Heart left ventricle (tissue), 16 donors: ENCODE data around the gene COL23A1. TPM values are rescaled to one million over a fixed set of nuclear protein-coding genes. Genes with fewer than 3 reads are reported as not detected.

Experiments
- ATAC-seq, 4 donors: fragments of 200-7000 bp; cut with Tn5 transposase; one replicate each; pipeline ENCODE4 v1.9.1; 2020 to 2022; ENCODE audit warnings: moderate library complexity in 4 of 4, mild to moderate bottlenecking in 3 of 4, moderate number of reproducible peaks in 1 of 4
- DNase-seq, 5 donors: peaks; one replicate each; pipeline ENCODE4 v3.0.0-alpha.2; 2020
- H3K27ac ChIP-seq, 12 donors: fragments of 200-600 bp; sonication (generic) in 4 of 12; one replicate each; pipeline versions ENCODE4 v1.5.0 to v1.8.0; 2016 to 2022; ENCODE audit warnings: mild to moderate bottlenecking in 2 of 12
- H3K27me3 ChIP-seq, 9 donors: fragments of 200-600 bp; sonication (generic) in 2 of 9; one replicate each; pipeline versions ENCODE4 v1.5.1 to v1.8.0; 2016 to 2022; ENCODE audit warnings: mild to moderate bottlenecking in 3 of 9
- H3K36me3 ChIP-seq, 9 donors: fragments of 200-600 bp; sonication (generic) in 2 of 9; one replicate each; pipeline versions ENCODE4 v1.5.0 to v1.8.0; 2018 to 2022; ENCODE audit warnings: mild to moderate bottlenecking in 2 of 9
- H3K4me1 ChIP-seq, 12 donors: fragments of 200-600 bp; sonication (generic) in 4 of 12; one replicate each; pipeline versions ENCODE4 v1.5.0 to v1.8.0; 2016 to 2022; ENCODE audit warnings: mild to moderate bottlenecking in 3 of 12
- H3K4me3 ChIP-seq, 12 donors: fragments of 200-600 bp; sonication (generic) in 4 of 12; one replicate each; pipeline versions ENCODE4 v1.5.0 to v1.8.0; 2017 to 2022; ENCODE audit warnings: mild to moderate bottlenecking in 9 of 12, moderate library complexity in 4 of 12
- H3K9me3 ChIP-seq, 12 donors: fragments of 200-600 bp; sonication (generic) in 4 of 12; one replicate each; pipeline versions ENCODE4 v1.5.0 to v1.8.0; 2016 to 2022; ENCODE audit warnings: mild to moderate bottlenecking in 1 of 12
- CTCF ChIP-seq, 12 donors: fragments of 200-600 bp; sonication (generic) in 4 of 12; IDR thresholded peaks; one replicate each; pipeline versions ENCODE4 v1.5.0 to v1.8.0; 2018 to 2022; ENCODE audit warnings: antibody characterized with exemption in 12 of 12, mild to moderate bottlenecking in 5 of 12
- POLR2A ChIP-seq, 2 donors: fragments of 450-650 bp; IDR thresholded peaks; one replicate each; pipeline ENCODE4 v1.6.1; 2017; ENCODE audit warnings: antibody characterized with exemption in 2 of 2, mild to moderate bottlenecking in 2 of 2, moderate library complexity in 2 of 2
- WGBS, 4 donors: extraction: QIAGEN DNeasy Blood & Tissue Kit in 2 of 4; methylation state at CpG; one replicate each; pipeline versions ENCODE4 v1.1.5 to v1.1.7; 2013 to 2018; 5-methylcytosine and 5-hydroxymethylcytosine counted together
- intact Hi-C, 10 donors: fragments of 100-400 bp; cut with DNase I; formaldehyde crosslinking; loops; one replicate each; pipeline versions ENCODE4 v1.11.1 to v1.14.2; 2022
- polyA plus RNA-seq, 2 donors: library from polyadenylated mRNA; stranded (reverse); fragments of 200-250 nt; gene quantifications; one replicate each; pipeline ENCODE4 v1.2.3, GENCODE V29; 2013
- total RNA-seq, 9 donors: library from RNA; depleted of rRNA in 2 of 9; stranded (reverse); fragments of >200 nt in 2 of 9; fragmentation: NEBNext Ultra II Directional in 3 of 9; extraction: Animal tissue kit (Norgen Biotek cat#: 25700) in 3 of 9; gene quantifications; one replicate each; pipeline versions ENCODE4 v1.1.0 to v1.2.4, GENCODE V29; 2016 to 2023
- donor health status: ischemic (EF 13 %, LVEDD 7.1; RV severe dilation, severe dysfunction).
- donor health status: healthy with polysubstance abuse.
- donor health status: DM: no; HTN: yes; CAD: no.
- donor health status: DM: no; HTN: no; CAD: no.
- donor health status: ischemic (EF 25% LVEDD 6.9; RV normal size, moderate dysfunction).
- donor health status: ischemic (EF 25% LVEDD 5.7; RV mildly dilated, moderate dysfunction).
- donor health status: healthy.
- donor health status: DM: yes; HTN: yes; CAD: no.
- donor health status: ischemic (EF 35%, LVEDD 5.7; RV mildly dilated, moderate dysfunction).
- donor health status: nonischemic (EF 11% LVEDD 7.7; RV severe dilation, severe dysfunction).
- donor health status: DM: yes; HTN: yes; CAD: no.
- donor health status: PGD.
- donor health status: ischemic (EF 29% LVEDD 5.4; RV normal size, mild dysfunction).
- donor health status: nonischemic (EF 23%, LVEDD 6.1; RV moderate dilation, normal function).

COL23A1 gene
- total and polyA plus RNA-seq, 11 donors = 6.0 to 33.0 (median 18.8) TPM

- peak; percentile 81 to 89 (median 86) for DNase-seq
- H3K27ac ChIP-seq = peak overlapping the region; percentile 34 to 87 (median 70)
- ATAC-seq = peak; percentile 94 to 98 (median 95)
- H3K4me3 ChIP-seq = peak overlapping the region in 2 of 12 donors; percentile 13 to 32
- peak; percentile 73 to 93 (median 84) for TF ChIP-seq CTCF (IDR thresholded peaks at IDR 0.05)
- no peak for TF ChIP-seq POLR2A (IDR thresholded peaks at IDR 0.05)
- H3K27me3 ChIP-seq = no peaks in the 10 kb centered on the region
- no peaks in the 10 kb centered on the region for H3K9me3 ChIP-seq
- intact Hi-C loops = loop anchor here in 9 of 10 donors (1.0 to 10.0 kb wide), 10 partner anchors 33 to 179 kb away; no protein-coding TSS in a partner anchor
- peaks cover 0 to 19% (median 7%) of the 10 kb centered on the region in 12 donors for H3K4me1 ChIP-seq
- H3K36me3 ChIP-seq = no peaks in the 10 kb centered on the region
- 20 to 32% (median 26%) methylated on average over 12 of the region's 12 CpGs for WGBS, 4 donors
These were observed 129.0 kb downstream of the COL23A1 start for GRCh38 chr5:178461004-178461730.

GRCh38 chr5:178460598-178460997, 129.6 kb downstream of the COL23A1 start:
- no peaks in the 10 kb centered on the region for H3K36me3 ChIP-seq
- peak overlapping the region in 4 of 12 donors; percentile 13 to 32 (median 24) for H3K4me3 ChIP-seq
- H3K27me3 ChIP-seq = no peaks in the 10 kb centered on the region
- no peaks in the 10 kb centered on the region for H3K9me3 ChIP-seq
- H3K4me1 ChIP-seq = peaks cover 0 to 19% (median 7%) of the 10 kb centered on the region in 12 donors
- intact Hi-C loops = loop anchor here in 9 of 10 donors (2.0 to 10.0 kb wide), 8 partner anchors 87 to 178 kb away; no protein-coding TSS in a partner anchor
- 30 to 50% (median 41%) methylated on average over 5 of the region's 5 CpGs for WGBS, 4 donors
- TF ChIP-seq CTCF (IDR thresholded peaks at IDR 0.05) = no peak
- TF ChIP-seq POLR2A (IDR thresholded peaks at IDR 0.05) = no peak
- ATAC-seq (peak; percentile 20 to 43 (median 29)), DNase-seq (no peak)
- peak overlapping the region; percentile 34 to 87 (median 70) for H3K27ac ChIP-seq

GRCh38 chr5:178460174-178460573, 130.0 kb downstream of the COL23A1 start:
- peak in 2 of 4 donors; percentile 3 to 8 for ATAC-seq
- peaks cover 0 to 19% (median 7%) of the 10 kb centered on the region in 12 donors for H3K4me1 ChIP-seq
- TF ChIP-seq POLR2A (IDR thresholded peaks at IDR 0.05) (no peak), CTCF (IDR thresholded peaks at IDR 0.05) (no peak)
- WGBS, 4 donors = 61 to 87% (median 71%) methylated on average over 3 of the region's 3 CpGs
- H3K27me3 ChIP-seq = no peaks in the 10 kb centered on the region
- H3K4me3 ChIP-seq = peak overlapping the region in 4 of 12 donors; percentile 13 to 32 (median 24)
- H3K9me3 ChIP-seq = no peaks in the 10 kb centered on the region
- peak overlapping the region; percentile 34 to 87 (median 70) for H3K27ac ChIP-seq
- DNase-seq = no peak
- intact Hi-C loops = loop anchor here in 9 of 10 donors (2.0 to 10.0 kb wide), 8 partner anchors 87 to 178 kb away; no protein-coding TSS in a partner anchor
- H3K36me3 ChIP-seq = no peaks in the 10 kb centered on the region

GRCh38 chr5:178458140-178458539, 132.1 kb downstream of the COL23A1 start:
- WGBS, 4 donors = 81 to 92% (median 92%) methylated on average over 8 of the region's 8 CpGs
- Histone ChIP-seq H3K9me3 (no peaks in the 10 kb centered on the region), H3K27me3 (no peaks in the 10 kb centered on the region), H3K4me1 (peaks cover 0 to 19% (median 7%) of the 10 kb centered on the region in 12 donors), H3K27ac (no peak overlapping the region), H3K4me3 (no peak overlapping the region), H3K36me3 (no peaks in the 10 kb centered on the region)
- TF ChIP-seq POLR2A (IDR thresholded peaks at IDR 0.05) = no peak
- no peak for TF ChIP-seq CTCF (IDR thresholded peaks at IDR 0.05)
- no peak for DNase-seq
- intact Hi-C loops = loop anchor here in 2 of 10 donors (10.0 kb wide), 2 partner anchors 87 to 173 kb away; no protein-coding TSS in a partner anchor
- no peak for ATAC-seq
